Measurements from ENCODE around the gene LMNB1.
"Not testable (repeated sequence)": the region's sequence is repeated elsewhere in the genome, so short reads cannot be mapped to it uniquely, and the experiment has no call there.

Gene LMNB1, protein sequence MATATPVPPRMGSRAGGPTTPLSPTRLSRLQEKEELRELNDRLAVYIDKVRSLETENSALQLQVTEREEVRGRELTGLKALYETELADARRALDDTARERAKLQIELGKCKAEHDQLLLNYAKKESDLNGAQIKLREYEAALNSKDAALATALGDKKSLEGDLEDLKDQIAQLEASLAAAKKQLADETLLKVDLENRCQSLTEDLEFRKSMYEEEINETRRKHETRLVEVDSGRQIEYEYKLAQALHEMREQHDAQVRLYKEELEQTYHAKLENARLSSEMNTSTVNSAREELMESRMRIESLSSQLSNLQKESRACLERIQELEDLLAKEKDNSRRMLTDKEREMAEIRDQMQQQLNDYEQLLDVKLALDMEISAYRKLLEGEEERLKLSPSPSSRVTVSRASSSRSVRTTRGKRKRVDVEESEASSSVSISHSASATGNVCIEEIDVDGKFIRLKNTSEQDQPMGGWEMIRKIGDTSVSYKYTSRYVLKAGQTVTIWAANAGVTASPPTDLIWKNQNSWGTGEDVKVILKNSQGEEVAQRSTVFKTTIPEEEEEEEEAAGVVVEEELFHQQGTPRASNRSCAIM

DNA sequence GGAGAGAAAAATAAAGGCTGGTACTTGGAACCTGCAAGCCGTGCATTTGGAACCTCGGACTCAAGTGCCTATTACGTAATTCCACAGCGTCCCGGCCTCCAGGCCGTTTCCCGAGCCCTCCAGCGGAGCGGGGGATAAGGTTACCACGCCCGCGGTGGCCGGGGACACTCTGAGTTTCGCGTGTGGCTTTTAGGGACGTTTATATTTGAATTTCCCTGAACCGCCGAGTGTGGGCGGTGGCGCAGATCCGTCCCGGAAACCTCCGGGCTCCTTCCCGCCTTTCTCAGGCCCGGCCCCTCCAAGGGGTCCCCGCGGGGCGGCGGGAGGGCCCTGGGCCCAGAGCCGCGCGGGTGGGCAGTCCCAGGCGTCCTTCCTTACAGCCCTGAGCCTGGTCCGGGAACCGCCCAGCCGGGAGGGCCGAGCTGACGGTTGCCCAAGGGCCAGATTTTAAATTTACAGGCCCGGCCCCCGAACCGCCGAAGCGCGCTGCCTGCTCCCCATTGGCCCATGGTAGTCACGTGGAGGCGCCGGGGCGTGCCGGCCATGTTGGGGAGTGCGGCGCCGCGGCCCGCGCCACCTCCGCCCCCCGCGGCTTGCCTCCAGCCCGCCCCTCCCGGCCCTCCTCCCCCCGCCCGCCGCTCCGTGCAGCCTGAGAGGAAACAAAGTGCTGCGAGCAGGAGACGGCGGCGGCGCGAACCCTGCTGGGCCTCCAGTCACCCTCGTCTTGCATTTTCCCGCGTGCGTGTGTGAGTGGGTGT, at the start of gene LMNB1:
Gene LMNB1 (plus strand): TSS at position 638 of the 758 bp plus-strand sequence. CDS start 373 bp downstream, outside the sequence.
- FAIRE-seq = peak; percentile 86
- DNase-seq (ENCODE audit: insufficient read length, low spot score) = peak; percentile 58

DNA sequence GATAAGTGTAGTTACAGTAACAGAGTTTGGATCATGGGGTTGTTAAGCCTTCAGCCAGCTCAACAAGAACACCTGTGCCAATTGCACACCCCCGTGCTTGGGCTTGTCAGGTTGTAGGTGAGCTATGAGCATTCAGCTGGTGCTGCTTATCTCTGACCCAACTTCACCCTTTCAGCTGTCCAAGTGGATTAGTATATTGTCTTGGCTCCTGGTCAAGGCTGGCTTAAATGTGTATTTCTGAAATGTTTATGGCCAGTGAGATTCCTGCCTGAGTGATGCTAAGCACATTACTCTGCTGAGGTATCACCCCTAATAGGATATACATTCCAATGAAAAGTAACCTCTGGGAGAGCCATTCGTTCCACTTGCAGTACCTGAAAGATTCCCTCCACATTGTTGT, 44.2 kb upstream of the LMNB1 start:
- DNase-seq (ENCODE audit: insufficient read length, low spot score) (no peak), FAIRE-seq (no peak)

DNA sequence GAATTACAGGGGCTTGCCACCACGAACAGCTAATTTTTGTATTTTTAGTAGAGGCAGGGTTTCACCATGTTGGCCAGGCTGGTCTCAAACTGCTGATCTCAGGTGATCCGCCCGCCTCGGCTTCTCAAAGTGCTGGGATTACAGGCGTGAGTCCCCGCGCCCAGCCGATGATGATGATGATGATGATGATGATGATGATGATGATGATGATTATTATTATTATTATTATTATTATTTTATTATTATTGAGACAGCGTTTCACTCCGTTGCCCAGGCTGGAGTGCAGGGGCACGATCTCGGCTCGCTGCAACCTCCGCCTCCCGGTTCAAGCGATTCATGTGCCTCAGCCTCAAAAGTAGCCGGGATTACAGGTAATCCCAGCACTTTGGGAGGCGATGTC, 42.4 kb upstream of the LMNB1 start:
- FAIRE-seq; DNase-seq (ENCODE audit: insufficient read length, low spot score): not testable (repeated sequence)

DNA sequence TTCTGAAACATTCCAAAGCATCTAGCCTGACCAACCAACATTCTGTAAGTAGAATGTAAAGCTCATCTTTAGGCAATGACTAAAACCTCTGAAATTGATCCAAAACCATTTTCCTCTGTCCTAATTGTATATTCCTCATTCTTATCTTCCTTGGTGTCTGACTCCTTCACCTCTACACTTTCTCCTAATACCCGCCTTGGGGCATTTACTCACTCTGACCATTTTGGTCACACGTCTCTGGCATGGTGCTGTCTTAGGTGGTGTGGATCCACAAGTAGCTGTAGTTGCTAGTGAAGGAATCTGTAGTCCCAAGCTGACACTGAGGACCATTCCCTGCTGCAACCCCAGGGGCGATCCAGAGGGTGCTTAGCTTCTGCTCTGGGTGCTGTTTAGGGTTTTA, 40.8 kb upstream of the LMNB1 start:
- no peak for DNase-seq (ENCODE audit: insufficient read length, low spot score)
- FAIRE-seq = no peak

DNA sequence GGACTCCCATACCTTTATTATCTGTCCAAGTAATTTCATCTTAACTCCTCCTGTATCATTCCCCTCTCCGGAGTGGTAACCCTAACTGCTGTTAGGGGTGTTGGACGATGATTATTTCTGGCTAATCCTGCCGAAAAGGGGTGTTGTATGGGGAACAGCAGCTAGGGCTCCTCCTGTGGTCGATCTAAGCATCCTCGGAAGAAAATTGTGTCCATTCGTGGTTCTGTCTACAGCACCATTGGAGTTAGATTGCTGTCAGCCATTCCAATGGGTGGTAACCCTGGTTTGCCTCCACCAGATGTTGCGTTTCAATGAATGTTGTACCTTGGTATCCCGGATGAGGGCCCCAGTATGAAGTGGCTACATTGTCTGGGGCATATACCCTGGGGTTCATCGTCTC, 35.6 kb upstream of the LMNB1 start:
- DNase-seq (ENCODE audit: insufficient read length, low spot score) (no peak), FAIRE-seq (no peak)

DNA sequence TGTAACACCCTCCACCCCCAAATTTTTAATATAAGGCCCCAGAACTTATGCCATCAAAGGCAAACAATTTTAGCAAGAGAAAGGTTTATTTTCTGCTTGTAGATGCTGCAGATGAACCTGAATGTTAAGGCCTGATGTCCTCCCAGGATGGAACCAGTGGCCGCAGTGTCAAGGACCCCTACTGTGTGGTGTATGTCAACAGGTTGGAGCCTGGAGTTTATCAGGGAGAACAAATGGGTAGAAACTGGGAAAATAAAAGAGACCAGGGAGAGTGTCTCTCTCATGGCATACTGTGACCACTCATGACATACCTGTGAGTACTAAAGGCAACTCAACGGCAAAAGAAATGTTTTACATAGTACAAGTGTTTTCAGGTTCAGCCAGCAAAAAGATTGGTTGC, 34.5 kb upstream of the LMNB1 start:
- DNase-seq (ENCODE audit: insufficient read length, low spot score) = no peak
- no peak for FAIRE-seq

DNA sequence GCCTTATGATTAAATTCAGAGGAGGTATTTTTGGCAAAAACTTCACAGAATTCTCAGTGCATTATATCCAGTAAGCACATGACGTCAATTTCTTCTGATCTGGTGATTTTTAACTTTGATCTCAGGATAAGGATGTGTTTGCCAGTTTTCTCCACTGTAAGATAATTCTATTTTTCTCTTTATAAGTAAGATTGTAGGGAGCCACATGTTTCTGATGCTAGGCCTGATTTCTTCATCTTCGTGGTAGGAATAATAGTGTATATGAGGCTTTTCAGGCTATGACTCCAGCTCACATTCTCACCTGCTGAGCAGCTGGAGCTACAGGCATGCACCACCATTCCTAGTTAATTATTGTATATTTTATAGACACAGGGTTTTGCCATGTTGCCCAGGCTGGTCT, 32.1 kb upstream of the LMNB1 start:
- DNase-seq (ENCODE audit: insufficient read length, low spot score) = no peak
- no peak for FAIRE-seq

DNA sequence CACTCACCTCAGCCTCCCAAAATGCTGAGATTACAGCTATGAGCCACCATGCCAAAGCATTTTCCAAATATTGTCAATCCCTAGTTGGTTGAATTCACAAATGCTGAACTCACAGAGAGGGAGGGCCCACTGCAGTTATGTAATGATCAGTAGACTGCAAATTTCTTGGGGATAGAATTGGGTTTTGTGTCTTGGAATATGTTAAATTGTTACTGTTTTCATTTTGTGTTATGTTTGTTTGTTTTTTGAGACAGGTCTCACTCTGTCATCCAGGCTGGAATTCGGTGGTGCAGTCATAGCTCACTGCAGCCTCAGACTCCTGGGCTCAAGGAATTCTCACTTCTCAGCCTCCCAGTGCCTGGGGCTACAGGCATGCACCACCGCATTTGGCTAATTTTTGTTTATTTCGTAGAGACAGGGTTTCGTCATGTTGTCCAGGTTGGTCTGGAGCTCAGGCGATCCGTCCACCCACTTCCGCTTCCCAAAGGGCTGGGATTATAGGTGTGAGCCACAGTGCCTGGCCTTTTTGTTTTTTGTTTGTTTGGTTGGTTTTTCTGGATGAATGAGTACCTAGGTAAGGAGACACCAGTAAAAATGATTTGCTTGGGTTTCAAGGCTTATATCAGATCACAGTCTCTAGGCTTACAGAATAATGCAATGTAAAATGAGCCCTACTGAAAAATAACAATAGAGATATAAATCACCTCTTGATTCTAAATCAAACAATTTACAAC, 31.5 kb upstream of the LMNB1 start:
- FAIRE-seq = no peak
- DNase-seq (ENCODE audit: insufficient read length, low spot score) = no peak

DNA sequence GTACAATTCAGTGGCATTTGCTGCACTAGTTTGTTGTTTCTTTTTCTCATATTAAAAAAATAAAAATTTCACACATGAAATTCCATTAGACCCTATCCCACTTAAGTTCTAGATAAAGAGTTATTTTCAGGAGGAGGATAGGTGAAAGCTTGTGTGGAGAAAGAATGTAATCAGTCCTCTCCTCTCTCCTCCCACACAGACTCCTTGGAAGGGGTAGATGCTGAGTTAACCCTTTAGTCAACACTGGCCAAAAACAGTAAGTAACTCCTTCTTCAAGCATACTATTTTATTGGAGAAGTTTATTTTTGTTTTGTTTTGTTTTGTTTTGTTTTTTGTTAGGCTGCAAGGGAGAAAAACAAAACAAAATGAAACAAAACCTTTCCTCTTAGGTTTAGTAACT, 30.6 kb upstream of the LMNB1 start:
- FAIRE-seq (no peak), DNase-seq (ENCODE audit: insufficient read length, low spot score) (no peak)

DNA sequence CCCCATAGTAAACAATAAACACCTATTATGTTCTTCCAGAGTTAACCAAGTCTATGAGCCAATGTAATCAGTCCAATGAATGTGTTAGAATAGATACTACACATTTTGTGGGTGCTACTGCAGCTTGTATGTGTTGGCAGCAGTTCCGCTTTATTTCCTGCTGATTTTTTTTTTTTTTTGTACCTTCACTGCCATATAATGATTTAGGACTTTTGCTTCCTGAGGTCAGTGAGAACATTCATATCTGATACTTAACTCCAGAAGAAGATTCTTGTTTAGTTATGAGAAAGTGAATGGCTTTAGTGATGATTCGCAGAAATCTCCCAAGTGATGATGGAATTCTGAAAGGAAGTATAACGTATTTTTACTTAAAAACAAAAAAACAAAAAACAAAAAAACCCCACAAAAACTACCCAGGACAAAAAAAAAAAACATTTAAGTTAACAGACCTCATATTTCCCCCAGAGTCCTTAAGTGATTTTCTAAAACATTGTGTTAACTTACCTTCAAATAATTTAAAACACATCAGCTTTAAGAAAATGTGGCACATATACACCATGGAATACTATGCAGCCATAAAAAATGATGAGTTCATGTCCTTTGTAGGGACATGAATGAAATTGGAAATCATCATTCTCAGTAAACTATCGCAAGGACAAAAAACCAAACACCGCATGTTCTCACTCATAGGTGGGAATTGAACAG, 24.7 kb upstream of the LMNB1 start:
- FAIRE-seq = no peak

DNA sequence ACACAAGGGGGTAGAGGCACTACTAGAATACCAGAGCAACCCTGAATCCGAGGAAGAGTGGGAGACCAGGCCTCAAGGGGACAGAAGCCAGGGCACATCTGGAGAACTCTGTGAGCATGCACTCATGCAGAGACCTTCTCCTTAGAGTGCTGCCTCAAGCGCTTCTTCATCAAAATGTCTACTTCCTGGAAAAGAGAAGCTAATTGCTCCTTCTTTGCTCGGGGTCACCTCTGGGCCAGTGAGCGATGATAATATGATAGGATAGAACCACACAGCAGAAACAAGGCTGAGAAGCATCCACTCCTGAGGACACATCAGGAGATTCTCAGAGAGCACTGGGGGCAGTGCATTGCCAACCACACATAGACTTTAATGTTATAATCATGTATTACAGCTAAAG, 23.7 kb upstream of the LMNB1 start:
- DNase-seq (ENCODE audit: insufficient read length, low spot score) (no peak), FAIRE-seq (no peak)

More for the DNA sequence above, 24.7 kb upstream of the LMNB1 start:
- DNase-seq (ENCODE audit: insufficient read length, low spot score) = no peak

DNA sequence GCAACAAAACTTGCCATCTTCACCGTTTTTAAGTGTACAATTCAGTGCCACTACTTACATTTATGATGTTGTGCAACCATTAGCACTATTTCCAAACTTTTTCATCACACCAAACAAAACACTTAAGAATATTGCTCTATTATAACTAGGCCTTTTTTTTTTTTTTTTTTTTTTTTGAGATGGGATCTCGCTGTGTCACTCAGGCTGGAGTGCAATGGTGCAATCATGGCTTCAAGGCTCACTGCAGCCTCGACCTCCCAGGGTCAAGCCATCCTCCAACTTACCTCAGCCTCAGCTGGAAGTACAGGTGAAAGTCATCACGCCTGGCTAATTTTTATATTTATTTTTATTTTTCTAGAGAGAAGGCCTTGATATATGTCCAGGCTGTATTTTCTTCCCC, 22.3 kb upstream of the LMNB1 start:
- DNase-seq (ENCODE audit: insufficient read length, low spot score) (no peak), FAIRE-seq (no peak)

DNA sequence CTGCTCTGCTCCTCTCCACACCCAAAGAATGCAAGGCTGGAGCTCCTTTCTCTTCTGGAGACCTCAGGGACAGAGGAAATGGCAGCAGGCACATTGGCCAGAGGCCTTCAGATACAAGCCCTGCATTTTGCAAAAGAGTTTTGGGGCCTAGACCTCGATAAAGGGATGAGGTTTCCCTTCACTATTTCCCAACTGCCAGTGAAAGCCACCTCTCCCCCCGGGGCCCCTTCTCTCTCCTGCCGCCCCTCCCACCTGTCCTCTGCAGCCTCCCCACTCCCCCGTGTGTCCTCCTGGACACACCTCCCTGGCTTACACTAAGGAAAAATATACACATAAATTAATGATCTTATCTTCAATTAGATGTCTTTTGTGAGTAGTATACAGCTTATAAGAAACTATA, 21.3 kb upstream of the LMNB1 start:
- no peak for DNase-seq (ENCODE audit: insufficient read length, low spot score)
- FAIRE-seq = no peak

DNA sequence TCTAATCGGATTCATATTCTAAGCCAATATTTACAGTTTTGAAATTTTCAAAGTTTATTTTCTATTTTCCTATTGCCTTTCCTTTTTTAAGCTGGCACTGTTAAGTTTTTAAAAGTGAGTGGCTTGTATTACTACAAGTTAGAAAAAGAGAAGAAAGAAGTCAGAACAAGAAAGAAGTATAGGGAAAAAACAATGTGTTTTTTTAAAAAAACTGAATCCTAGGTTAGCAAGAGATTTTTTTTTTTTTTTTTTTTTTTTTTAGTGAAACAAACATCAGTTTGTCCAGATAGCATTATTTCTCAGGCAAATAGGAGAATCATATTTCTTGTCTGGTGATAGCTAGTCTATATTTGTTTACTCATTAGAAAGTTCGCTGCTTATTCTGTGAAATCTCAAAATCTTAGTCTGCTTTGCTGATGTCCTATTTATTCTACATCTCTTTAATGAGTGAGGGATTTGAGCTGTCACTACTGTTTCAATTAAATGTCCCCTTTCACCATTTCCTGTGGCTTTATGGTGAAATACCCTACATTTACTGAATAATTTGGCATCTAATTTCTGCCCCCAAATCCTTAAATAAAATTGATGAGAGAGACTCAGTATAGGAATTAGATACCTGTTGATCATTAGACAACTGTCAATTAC, 19.1 kb upstream of the LMNB1 start:
- no peak for FAIRE-seq
- DNase-seq (ENCODE audit: insufficient read length, low spot score) = no peak

DNA sequence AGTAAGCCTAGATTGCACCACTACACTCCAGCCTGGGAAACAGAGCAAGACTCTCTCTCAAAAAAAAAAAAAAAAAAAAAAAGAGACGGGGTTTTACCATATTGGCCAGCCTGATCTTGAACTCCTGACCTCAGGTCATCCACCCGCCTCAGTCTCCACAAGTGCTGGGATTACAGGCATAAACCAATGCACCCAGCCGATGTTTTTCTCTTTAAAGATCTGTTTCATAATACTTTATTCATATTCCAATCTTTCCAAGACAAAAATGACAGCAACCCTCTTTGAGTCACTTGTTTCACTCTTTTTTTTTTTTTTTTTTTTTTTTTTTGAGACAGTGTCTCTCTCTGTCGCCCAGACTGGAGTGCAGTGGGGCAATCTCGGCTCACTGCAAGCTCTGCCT, 13.6 kb upstream of the LMNB1 start:
- FAIRE-seq = no peak
- DNase-seq (ENCODE audit: insufficient read length, low spot score) = no peak

DNA sequence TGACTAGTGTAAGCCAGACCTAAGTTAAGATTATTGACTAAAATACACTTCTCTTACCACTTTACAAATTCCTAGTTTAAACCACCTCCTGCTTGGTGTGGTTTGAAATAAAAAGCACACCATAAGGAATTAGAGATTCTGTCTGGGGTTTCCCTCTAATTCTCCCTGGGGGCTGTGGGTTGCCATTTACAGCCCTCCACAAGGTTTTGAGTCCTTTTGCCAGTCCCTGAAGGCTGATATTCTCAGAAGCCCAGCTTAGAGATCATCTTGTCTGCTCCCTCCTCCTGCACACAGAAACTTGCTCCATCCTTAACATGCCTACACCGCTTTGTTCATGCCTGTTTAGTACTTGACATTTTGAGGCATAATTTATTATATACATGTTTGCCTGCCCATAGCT, 7.2 kb upstream of the LMNB1 start:
- FAIRE-seq (no peak), DNase-seq (ENCODE audit: insufficient read length, low spot score) (no peak)

DNA sequence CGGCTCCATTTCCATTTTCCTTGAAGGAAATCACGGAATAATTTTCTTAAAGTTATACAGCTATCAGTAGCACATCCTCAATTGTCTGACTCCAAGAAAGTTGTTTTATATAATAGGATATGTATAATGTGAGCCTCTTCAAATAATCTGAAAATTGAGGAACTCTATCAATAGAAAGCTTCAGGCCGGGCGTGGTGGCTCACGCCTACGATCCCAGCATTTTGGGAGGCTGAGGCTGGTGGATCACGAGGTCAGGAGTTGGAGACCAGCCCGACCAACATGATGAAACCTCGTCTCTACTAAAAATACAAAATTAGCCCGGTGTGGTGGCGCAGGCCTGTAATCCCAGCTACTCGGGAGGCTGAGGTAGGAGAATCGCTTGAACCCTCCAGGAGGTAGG, 3.4 kb upstream of the LMNB1 start:
- DNase-seq (ENCODE audit: insufficient read length, low spot score); FAIRE-seq: not testable (repeated sequence)

DNA sequence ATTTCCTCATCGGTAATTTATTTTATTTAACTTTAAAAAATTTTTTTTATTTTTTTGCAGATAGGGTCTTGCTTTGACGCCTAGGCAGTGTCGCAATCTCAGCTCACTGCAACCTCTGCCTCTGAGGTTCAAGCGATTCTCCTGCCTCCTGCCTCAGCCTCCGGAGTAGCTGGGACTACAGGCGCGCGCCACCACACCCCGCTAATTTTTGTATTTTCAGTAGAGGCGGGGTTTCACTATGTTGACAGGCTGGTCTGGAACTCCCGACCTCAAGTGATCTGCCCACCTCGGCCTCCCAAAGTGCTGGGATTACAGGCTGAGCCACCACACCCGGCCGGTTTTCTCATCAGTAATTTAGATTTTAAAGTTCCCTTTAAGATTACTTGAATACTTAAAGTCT, 2.3 kb upstream of the LMNB1 start:
- DNase-seq (ENCODE audit: insufficient read length, low spot score); FAIRE-seq: not testable (repeated sequence)

DNA sequence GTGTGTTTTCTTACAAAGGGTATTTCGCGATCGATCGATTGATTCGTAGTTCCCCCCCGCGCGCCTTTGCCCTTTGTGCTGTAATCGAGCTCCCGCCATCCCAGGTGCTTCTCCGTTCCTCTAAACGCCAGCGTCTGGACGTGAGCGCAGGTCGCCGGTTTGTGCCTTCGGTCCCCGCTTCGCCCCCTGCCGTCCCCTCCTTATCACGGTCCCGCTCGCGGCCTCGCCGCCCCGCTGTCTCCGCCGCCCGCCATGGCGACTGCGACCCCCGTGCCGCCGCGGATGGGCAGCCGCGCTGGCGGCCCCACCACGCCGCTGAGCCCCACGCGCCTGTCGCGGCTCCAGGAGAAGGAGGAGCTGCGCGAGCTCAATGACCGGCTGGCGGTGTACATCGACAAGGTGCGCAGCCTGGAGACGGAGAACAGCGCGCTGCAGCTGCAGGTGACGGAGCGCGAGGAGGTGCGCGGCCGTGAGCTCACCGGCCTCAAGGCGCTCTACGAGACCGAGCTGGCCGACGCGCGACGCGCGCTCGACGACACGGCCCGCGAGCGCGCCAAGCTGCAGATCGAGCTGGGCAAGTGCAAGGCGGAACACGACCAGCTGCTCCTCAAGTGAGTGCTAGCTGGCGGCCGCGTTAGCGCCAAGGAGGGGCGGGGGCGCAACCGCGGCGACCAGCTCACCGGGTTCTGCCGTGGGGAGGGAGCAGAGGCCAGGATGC, 480 bp downstream of the LMNB1 start:
- FAIRE-seq = no peak
- no peak for DNase-seq (ENCODE audit: insufficient read length, low spot score)
